Fibroblast of skin of left biceps (primary cell): Measurements from ENCODE around the gene CNOT1.
"Not testable (repeated sequence)": the region's sequence is repeated elsewhere in the genome, so short reads cannot be mapped to it uniquely, and the experiment has no call there.

Experiments used
- DNase-seq, 2 experiments: peaks; one replicate each; pipeline ENCODE4 v3.0.0-alpha.2; 2013; ENCODE audit warnings: low read depth in 2 of 2

The CNOT1 gene

DNA sequence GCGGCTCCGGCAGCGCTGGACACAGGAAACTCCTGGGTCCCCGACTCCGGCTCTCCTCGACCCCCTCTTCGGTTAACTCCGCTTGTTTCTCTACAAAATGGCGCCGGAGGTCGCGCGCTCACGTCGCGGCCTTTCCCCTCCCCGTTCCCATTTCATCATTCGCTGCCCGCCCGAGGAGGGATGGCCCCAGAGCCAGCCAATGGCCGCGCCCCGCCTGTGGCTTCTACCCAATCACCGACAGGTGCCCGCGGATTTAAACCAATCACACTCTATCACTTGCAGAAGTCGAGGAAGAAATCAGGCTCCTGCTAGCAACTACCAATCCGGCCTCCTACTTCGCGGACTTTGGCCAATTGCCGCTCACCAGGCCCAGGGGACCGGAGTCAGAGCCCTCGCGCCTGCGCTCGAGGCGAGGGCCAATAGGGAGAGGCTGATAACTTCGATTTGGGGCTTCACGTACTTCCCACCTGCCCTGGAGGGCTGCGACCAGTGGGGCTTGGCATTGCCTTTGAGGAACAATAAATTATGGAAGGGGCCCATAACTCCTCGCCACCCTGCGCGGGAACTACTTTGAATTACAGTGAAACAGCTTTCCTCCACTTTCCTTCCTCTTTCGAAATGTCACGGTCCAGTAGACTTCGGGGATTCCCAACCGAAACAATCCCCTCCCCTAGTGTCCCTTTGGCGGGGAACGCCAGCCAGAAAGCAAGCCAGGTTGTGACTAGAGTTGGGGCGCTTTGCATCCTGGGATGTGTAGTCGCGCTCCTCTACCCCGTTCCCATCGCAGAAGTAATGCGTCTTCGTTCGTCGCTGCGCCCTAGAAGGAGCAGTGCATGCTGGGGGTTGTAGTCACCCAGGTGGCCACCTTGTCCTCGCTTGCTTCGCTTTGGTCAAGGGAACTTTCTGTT lies at the start of gene CNOT1:
Gene CNOT1, minus strand, starts transcription at position 94 of the 908 bp plus-strand sequence. CDS start 30,489 bp downstream, outside the sequence.
- peak; percentile 99 for DNase-seq

DNA sequence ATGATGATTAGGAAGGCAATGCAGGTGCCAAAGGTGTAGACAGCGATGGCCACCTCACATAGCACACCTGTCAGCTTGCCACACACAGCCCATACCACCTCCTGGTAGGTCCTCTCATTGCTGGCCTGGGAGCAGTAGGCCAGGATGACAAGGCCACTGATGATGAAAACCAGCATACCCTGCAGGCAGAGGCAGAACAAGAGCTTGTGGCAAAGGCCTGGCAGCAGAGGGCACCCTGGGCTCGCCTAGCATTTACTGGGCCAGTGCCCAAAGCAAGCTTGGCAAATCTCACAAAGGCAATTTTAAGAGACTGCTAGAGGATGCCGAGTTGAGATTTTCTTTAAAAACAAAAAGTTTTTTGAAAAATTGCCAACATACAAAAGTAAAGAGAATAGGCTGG lies 49.1 kb upstream of the CNOT1 start:
- DNase-seq: no peak

DNA sequence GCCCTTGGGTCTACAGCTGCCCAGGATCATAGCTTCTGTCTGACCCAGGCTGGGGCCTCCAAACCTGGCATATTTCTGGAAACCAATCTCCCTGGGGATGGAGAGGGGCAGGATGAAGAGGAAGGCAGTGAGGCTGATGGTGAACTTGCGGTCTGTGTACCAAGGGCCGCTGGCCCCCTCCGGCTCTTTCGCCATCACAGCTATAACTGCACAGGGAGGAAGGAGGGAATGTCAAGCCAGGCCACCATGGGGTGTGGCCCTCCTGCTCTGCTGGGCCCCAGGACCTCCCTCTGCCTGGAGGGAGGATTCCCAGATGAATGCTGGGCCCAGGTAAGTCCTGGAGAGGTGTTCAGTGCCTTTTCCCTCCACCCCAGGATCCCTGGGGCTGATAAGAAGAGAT lies 48.6 kb upstream of the CNOT1 start:
- no peak for DNase-seq

DNA sequence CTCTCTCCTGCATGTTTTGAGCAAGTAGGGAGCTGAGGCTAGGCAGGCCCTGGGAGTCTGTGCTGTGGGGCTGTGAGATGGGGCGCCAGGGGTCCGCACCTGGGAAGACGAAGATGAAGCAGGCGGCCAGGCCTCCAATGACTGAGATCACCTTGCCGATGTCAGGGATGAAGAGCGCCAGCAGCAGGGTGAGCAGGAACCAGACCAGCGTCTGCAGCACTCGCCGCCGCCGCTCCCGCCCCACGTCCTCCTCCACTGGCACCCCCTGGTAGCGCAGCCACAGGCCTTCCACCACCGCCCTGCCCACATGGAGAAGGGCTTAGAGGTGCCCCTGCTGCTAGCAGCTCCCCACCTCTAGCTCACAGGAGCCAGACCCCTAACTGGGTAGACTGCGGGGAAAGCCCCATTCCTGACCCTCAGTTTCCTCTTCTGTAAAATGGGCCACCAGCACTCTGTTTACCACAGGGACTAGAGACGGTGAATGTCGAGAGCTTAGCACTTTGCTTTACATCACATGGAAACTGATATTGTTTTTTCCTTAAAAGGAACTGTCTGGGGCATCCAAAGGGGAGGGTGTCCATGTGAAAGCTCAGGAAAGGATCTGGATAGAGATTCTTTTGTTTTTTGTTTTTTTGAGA lies 41.4 kb upstream of the CNOT1 start:
- no peak for DNase-seq

DNA sequence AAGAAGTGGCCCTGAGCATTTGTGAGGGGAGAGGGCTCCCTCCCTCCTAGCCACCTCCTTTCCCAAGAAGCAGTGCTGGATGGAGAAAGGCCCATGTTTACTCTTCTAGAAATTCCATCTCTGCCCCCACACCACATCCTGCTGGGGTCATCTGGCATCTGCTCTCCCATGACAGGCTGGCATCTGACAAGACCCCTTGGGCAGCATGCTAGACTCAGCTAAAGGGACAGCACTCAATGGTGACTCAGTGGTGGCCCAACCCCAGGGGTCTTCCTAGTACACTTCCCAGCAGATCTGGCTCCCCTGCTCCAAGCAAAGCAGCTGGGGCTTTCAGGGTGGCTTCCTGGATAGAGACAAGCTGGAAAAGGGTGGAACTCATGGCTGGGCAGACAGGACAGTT lies 40.6 kb upstream of the CNOT1 start:
- DNase-seq: no peak

GRCh38 chr16:58665200-58665599 lies 35.6 kb upstream of the CNOT1 start:
- DNase-seq: no peak

GRCh38 chr16:58661199-58661830 lies 31.7 kb upstream of the CNOT1 start:
- peak; percentile 47 to 51 for DNase-seq

DNA sequence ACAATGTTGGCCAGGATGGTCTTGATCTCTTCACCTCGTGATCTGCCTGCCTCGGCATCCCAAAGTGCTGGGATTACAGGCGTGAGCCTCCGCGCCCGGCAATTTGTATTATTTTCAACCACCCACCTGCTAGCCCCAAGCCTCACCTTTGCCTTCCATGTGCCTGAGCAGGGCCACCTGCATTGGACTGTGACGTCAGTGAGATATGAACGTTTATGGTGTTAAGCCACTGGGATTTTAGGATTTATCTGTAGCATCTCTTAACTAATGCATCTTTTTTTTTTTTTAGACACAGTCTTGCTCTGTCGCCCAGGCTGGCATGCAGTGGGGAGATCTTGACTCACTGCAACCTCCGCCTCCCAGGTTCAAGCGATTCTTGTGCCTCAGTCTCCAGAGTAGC lies 30.3 kb upstream of the CNOT1 start:
- not testable (repeated sequence) for DNase-seq

GRCh38 chr16:58658796-58659211 lies 29.2 kb upstream of the CNOT1 start:
- peak in 1 of 2 experiments; percentile 4 for DNase-seq

DNA sequence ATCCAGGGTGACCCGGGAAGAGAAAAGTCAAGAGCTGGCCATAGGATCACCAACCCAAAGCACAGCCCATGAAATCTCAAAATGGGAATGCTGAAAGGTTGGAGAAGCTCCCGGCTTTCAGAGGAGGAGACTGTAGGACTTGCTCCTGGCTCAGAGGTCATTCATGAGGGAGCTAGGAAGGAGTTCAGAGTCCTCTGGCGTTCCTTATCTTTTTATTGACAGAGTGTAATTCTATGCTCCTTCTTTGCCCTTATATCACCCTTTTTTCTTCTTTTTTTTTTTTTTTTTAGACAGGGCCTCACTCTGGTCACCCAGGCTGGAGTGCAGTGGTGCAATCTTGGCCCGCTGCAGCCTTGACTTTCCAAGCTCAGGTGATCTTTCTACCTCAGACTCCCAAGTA lies 27.3 kb upstream of the CNOT1 start:
- no peak for DNase-seq

GRCh38 chr16:58655215-58655596 lies 25.6 kb upstream of the CNOT1 start:
- no peak for DNase-seq

GRCh38 chr16:58654560-58655214 lies 25.1 kb upstream of the CNOT1 start:
- no peak for DNase-seq

DNA sequence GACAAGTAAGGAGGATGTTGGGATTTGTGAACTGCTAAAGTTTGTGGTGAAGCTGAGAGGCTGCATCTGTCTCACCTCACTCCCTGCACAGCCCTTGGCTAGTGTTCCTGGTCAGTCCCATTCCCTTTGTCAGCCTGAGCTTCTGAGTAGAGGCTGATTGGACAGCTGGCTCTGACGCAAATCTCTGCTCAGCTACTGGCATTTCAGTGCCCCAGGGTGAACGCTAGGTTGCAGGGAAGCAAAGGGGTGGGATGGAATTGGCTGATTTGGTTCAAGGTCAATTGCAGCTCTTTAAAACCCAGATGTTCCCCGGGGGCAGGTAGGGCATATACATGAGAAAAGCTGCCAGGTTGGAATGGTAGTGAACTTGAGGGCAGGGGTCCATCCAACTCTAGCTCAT lies 23.1 kb upstream of the CNOT1 start:
- no peak for DNase-seq

GRCh38 chr16:58651965-58652348 lies 22.3 kb upstream of the CNOT1 start:
- no peak for DNase-seq

DNA sequence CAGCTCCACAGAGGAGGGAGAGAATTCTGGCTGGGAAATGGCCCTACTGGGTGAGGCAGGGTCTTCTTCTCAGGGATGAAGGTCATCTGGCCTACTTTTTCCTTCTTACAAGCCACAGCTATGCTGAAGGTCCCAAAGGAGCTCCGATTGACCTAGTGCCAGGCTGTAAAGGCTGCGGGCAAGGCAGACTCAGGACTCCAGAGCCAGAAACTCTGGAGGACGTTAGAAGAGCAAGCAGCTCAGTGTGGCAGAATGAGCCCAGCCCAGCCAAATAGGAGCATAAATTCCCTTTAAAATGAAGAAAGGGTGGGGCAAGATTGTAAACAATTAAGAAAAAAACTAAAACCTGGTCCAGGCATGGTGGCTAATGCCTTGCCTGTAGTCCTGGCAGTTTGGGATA lies 20.1 kb upstream of the CNOT1 start:
- DNase-seq: no peak

DNA sequence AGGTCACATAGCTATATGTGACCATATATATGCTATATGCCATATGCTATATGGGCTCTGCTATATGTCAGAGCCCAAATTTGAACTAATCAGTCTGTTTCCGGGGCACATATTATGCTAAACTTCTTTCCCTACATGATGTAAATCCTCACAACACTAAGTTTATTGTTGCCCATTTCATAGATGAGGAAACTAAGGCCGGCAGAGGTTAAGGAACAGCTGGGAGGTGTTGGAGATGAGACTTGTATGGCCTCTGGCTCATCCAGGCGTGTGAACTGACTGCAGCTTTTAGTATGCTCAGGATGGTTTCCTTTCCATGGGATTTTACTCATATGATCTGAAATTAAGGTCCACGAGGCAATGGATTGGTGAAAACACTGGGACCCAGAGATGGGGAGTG lies 17.5 kb upstream of the CNOT1 start:
- DNase-seq: no peak

DNA sequence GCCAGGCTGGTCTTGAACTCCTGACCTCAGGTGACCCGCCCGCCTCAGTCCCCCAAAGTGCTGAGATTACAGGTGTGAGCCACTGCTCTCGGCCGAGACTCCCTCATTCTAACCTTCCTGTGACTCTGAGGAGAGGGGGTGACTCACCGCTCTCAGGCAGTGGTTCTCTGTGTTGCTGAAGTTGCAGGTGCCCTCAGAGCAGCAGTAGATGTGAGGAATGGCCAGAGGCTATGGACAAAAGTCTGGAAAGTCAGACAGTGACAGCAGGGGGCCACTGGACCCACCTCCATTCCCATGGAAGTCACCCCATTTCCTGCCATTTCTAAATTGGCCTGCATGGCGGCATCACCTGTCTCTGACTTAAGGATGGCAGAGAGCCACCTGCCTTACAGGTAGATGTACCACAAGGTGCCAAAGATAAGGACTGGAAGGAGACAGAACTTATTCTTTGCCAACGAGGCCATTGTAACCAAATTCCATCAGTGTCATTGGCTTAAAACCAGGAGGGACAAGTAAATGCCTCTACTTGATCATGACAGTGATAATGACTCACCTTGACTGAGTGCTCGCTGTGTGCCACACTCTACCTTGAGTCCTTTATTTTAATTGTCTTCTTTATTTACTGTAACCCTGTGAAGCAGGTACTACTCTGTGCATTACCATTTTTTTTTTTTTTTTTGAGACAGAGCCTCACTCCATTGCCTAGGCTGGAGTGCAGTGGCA lies 15.3 kb upstream of the CNOT1 start:
- DNase-seq: no peak

DNA sequence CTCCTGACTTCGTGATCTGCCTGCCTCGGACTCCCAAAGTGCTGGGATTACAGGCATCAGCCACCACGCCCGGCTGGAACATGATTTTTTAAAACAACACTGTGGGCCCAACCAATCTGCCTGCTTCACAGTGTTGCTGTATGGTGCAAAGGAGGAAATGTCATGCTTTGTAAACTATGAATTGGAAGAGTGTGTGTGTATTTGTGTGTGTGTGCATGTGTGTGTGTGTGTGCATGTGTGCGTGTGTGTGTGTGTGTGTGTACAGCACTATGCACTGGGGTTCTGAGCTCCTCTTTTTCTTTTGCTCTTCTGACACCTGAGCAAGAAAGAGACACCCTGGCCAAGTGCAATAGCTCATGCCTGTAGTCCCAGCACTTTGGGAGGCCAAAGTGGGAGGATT lies 14.5 kb upstream of the CNOT1 start:
- no peak for DNase-seq

- no peak for DNase-seq
Measured at GRCh38 chr16:58640949-58641348, 11.3 kb upstream of the CNOT1 start.

GRCh38 chr16:58639836-58640235 lies 10.2 kb upstream of the CNOT1 start:
- no peak for DNase-seq

- DNase-seq: no peak
Measured at GRCh38 chr16:58639230-58639629, 9.6 kb upstream of the CNOT1 start.
